ENCODE measurements around the gene SAMD14. TPM values are rescaled to one million over a fixed set of nuclear protein-coding genes. Genes with fewer than 3 reads are reported as not detected.

Gene SAMD14
- total and polyA plus RNA-seq, 10 of the 15 experiments (the other 5 are each of a cell fraction or from before 2014, with no cell fraction given) = 0.06 to 1.7 (median 0.25) TPM; not detected in 3

DNA sequence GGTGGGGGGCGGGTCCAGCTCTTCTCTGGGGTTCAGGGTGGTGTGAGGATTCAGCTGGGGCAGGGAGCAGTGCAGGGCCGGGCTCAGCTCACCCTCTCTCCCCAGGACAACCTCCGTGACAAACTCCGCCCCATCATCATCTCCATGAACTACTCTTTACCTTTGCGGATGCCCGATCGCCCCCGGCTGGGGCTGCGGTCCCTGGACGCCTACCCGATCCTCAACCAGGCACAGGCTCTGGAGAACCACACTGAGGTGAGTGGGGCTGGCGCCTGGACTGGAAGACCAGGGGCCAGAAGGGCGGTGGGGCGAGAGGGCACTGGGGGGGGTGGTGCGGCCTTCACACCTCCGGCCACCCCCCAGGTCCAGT, 53.8 kb downstream of the SAMD14 start:
- peaks cover 5% of the 10 kb centered on the region; the same call in 1 of the 2 replicates for H3K4me1 ChIP-seq (ENCODE audit: control insufficient read depth, insufficient read depth, low read length)
- H3K79me2 ChIP-seq (ENCODE audit: control insufficient read depth, insufficient read depth, low read length) = no peaks in the 10 kb centered on the region
- H2AFZ ChIP-seq (ENCODE audit: control insufficient read depth, low read depth, low read length) = no peak overlapping the region
- H3K9me3 ChIP-seq (replicated peaks; ENCODE audit: control insufficient read depth, insufficient read depth, low read length) = no peaks in the 10 kb centered on the region
- WGBS (ENCODE audit: insufficient coverage, insufficient replicate concordance, low lambda C conversion rate, missing lambda C conversion rate) = 86% methylated on average over 16 of the region's 16 CpGs
- BruUV-seq (replicated peaks) = no TSS peak
- no peak overlapping the region for H3K9ac ChIP-seq (ENCODE audit: control insufficient read depth, insufficient read depth, low read length)
- no peaks in the 10 kb centered on the region for H4K20me1 ChIP-seq (ENCODE audit: control insufficient read depth, insufficient read depth)
- in situ Hi-C loops (cut with MboI) (no loop called here), intact Hi-C loops (cut with micrococcal nuclease; ENCODE audit: unreplicated experiment) (no loop called here)
- RAD21 ChIA-PET (ENCODE audit: unreplicated experiment) = no interaction called here
- FAIRE-seq (no peak), DNase-seq (ENCODE audit: low read depth, low spot score) (no peak), ATAC-seq (no peak)
- no peak overlapping the region for H3K27ac ChIP-seq (ENCODE audit: control insufficient read depth, insufficient read depth)
- H3K4me3 ChIP-seq = no peak overlapping the region
- POLR2A ChIA-PET = no interaction called here
- SMC1A ChIA-PET (ENCODE audit: uncharacterized antibody, unreplicated experiment) = no interaction called here
- H3K27me3 ChIP-seq (replicated peaks in 1 of 2; ENCODE audit: control insufficient read depth in 2 of 2, insufficient read depth in 2 of 2, low read length in 1 of 2) = no peaks in the 10 kb centered on the region
- peaks cover 0 to 6% of the 10 kb centered on the region in 2 experiments; a peak in 2 of 4 replicates for H3K36me3 ChIP-seq (ENCODE audit: control insufficient read depth in 2 of 2, insufficient read depth in 2 of 2, low read length in 1 of 2)
- CTCF ChIA-PET = no interaction called here
- H3K4me2 ChIP-seq (ENCODE audit: control insufficient read depth, insufficient read depth) = no peak overlapping the region
- TF ChIP-seq, protein P1, sequence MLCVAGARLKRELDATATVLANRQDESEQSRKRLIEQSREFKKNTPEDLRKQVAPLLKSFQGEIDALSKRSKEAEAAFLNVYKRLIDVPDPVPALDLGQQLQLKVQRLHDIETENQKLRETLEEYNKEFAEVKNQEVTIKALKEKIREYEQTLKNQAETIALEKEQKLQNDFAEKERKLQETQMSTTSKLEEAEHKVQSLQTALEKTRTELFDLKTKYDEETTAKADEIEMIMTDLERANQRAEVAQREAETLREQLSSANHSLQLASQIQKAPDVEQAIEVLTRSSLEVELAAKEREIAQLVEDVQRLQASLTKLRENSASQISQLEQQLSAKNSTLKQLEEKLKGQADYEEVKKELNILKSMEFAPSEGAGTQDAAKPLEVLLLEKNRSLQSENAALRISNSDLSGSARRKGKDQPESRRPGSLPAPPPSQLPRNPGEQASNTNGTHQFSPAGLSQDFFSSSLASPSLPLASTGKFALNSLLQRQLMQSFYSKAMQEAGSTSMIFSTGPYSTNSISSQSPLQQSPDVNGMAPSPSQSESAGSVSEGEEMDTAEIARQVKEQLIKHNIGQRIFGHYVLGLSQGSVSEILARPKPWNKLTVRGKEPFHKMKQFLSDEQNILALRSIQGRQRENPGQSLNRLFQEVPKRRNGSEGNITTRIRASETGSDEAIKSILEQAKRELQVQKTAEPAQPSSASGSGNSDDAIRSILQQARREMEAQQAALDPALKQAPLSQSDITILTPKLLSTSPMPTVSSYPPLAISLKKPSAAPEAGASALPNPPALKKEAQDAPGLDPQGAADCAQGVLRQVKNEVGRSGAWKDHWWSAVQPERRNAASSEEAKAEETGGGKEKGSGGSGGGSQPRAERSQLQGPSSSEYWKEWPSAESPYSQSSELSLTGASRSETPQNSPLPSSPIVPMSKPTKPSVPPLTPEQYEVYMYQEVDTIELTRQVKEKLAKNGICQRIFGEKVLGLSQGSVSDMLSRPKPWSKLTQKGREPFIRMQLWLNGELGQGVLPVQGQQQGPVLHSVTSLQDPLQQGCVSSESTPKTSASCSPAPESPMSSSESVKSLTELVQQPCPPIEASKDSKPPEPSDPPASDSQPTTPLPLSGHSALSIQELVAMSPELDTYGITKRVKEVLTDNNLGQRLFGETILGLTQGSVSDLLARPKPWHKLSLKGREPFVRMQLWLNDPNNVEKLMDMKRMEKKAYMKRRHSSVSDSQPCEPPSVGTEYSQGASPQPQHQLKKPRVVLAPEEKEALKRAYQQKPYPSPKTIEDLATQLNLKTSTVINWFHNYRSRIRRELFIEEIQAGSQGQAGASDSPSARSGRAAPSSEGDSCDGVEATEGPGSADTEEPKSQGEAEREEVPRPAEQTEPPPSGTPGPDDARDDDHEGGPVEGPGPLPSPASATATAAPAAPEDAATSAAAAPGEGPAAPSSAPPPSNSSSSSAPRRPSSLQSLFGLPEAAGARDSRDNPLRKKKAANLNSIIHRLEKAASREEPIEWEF (IDR thresholded peaks at IDR 0.05; ENCODE audit: insufficient replicate concordance, low read depth, low read length) = no peak
- no peak for TF ChIP-seq ZBED1 (IDR thresholded peaks at IDR 0.05; ENCODE audit: borderline replicate concordance)
- TF ChIP-seq ZNF207 (IDR thresholded peaks at IDR 0.05; ENCODE audit: borderline replicate concordance) = no peak
- TF ChIP-seq SMC3 (IDR thresholded peaks at IDR 0.05; ENCODE audit: borderline replicate concordance, low read length) = no peak
- no peak for TF ChIP-seq CEBPB (IDR thresholded peaks at IDR 0.05; ENCODE audit: borderline replicate concordance in 1 of 2, low read depth in 2 of 2, low read length in 2 of 2)
- TF ChIP-seq NBN (IDR thresholded peaks at IDR 0.05) = no peak
- TF ChIP-seq STAT1 (conservative IDR thresholded peaks at IDR 0.05) = no peak
- TF ChIP-seq NFYA (IDR thresholded peaks at IDR 0.05; ENCODE audit: borderline replicate concordance, low read depth, low read length) = no peak
- TF ChIP-seq NFIC (IDR thresholded peaks at IDR 0.05; ENCODE audit: low read depth, low read length) = no peak
- no peak for TF ChIP-seq CREB1 (IDR thresholded peaks at IDR 0.05; ENCODE audit: low read depth)
- no peak for TF ChIP-seq PML (IDR thresholded peaks at IDR 0.05; ENCODE audit: low read length)
- no peak for TF ChIP-seq POLR2AphosphoS2 (IDR thresholded peaks at IDR 0.05; ENCODE audit: low read depth, low read length)
- TF ChIP-seq, protein P2, sequence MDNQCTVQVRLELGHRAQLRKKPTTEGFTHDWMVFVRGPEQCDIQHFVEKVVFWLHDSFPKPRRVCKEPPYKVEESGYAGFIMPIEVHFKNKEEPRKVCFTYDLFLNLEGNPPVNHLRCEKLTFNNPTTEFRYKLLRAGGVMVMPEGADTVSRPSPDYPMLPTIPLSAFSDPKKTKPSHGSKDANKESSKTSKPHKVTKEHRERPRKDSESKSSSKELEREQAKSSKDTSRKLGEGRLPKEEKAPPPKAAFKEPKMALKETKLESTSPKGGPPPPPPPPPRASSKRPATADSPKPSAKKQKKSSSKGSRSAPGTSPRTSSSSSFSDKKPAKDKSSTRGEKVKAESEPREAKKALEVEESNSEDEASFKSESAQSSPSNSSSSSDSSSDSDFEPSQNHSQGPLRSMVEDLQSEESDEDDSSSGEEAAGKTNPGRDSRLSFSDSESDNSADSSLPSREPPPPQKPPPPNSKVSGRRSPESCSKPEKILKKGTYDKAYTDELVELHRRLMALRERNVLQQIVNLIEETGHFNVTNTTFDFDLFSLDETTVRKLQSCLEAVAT (IDR thresholded peaks at IDR 0.05) = no peak
- no peak for TF ChIP-seq BCL11A (IDR thresholded peaks at IDR 0.05; ENCODE audit: low read depth, low read length)
- TF ChIP-seq, protein P3, sequence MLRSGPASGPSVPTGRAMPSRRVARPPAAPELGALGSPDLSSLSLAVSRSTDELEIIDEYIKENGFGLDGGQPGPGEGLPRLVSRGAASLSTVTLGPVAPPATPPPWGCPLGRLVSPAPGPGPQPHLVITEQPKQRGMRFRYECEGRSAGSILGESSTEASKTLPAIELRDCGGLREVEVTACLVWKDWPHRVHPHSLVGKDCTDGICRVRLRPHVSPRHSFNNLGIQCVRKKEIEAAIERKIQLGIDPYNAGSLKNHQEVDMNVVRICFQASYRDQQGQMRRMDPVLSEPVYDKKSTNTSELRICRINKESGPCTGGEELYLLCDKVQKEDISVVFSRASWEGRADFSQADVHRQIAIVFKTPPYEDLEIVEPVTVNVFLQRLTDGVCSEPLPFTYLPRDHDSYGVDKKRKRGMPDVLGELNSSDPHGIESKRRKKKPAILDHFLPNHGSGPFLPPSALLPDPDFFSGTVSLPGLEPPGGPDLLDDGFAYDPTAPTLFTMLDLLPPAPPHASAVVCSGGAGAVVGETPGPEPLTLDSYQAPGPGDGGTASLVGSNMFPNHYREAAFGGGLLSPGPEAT (IDR thresholded peaks at IDR 0.05; ENCODE audit: low read depth) = no peak
- TF ChIP-seq ETV6 (conservative IDR thresholded peaks at IDR 0.05 in 1 of 2, IDR thresholded peaks at IDR 0.05 in 1 of 2; ENCODE audit: borderline replicate concordance in 1 of 2, low read depth in 1 of 2) = no peak
- no peak for TF ChIP-seq ATF7 (IDR thresholded peaks at IDR 0.05; ENCODE audit: low read depth)

All from GM12878 (cell line).